ENCODE data around the gene XPR1. TPM values are rescaled to one million over a fixed set of nuclear protein-coding genes. Genes with fewer than 3 reads are reported as not detected.

The XPR1 gene
- total RNA-seq, 1 donor from 2014 or later: 62.6 TPM

DNA sequence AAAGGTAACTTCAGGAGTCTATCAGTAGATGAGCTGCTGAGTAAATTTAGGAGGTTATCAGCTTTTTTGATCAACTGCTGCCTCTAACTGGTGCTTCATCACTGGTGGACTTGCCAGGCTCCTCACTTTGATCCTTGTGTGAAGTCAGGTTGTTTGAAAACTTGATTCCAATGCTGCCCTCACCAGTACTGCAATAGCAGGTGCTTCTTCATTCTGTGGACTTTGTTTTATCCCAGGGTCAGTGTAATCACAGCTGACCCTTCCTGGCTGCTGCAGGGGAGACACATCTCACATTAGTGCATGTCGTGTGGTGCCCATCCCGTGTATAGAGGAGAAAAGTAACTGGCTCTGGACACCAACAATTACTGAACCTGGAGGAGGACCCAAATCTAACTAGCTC lies 260.9 kb downstream of the XPR1 start:
- Mint-ChIP-seq H3K27ac (no peak overlapping the region), H3K27me3 (no peaks in the 10 kb centered on the region), H3K4me1 (ENCODE audit: low read depth) (no peaks in the 10 kb centered on the region), H3K4me3 (ENCODE audit: low read depth) (no peak overlapping the region), H3K36me3 (ENCODE audit: insufficient read depth) (peaks cover 2% of the 10 kb centered on the region), H3K9me3 (ENCODE audit: low read depth) (no peaks in the 10 kb centered on the region)
- DNase-seq (ENCODE audit: low spot score, unreplicated experiment): no peak
- TF ChIP-seq, protein P1, sequence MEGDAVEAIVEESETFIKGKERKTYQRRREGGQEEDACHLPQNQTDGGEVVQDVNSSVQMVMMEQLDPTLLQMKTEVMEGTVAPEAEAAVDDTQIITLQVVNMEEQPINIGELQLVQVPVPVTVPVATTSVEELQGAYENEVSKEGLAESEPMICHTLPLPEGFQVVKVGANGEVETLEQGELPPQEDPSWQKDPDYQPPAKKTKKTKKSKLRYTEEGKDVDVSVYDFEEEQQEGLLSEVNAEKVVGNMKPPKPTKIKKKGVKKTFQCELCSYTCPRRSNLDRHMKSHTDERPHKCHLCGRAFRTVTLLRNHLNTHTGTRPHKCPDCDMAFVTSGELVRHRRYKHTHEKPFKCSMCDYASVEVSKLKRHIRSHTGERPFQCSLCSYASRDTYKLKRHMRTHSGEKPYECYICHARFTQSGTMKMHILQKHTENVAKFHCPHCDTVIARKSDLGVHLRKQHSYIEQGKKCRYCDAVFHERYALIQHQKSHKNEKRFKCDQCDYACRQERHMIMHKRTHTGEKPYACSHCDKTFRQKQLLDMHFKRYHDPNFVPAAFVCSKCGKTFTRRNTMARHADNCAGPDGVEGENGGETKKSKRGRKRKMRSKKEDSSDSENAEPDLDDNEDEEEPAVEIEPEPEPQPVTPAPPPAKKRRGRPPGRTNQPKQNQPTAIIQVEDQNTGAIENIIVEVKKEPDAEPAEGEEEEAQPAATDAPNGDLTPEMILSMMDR (IDR thresholded peaks at IDR 0.05; ENCODE audit: unreplicated experiment): no peak

DNA sequence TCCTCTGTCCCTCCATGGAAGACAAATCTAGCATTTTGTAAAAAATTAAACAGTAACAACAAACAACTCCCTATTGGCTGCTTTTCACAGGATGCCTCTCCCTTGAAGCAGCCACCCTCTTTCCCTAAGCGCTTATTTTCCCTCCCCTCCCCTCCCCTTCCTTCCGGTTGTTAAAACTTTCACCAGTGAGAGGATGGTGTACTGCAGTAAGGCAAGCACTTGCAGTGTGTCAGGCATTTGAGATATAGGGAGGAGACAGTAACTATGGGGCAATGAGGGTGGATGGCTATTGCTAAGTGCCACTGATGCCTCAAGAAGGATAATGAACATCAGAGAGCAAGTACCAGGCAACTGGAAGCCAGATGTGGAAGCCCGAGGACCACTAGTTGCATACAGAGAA lies 261.8 kb downstream of the XPR1 start:
- Mint-ChIP-seq H3K36me3 (ENCODE audit: insufficient read depth) (peaks cover 1% of the 10 kb centered on the region), H3K9me3 (ENCODE audit: low read depth) (no peaks in the 10 kb centered on the region), H3K27ac (no peak overlapping the region), H3K4me3 (ENCODE audit: low read depth) (no peak overlapping the region), H3K27me3 (no peaks in the 10 kb centered on the region), H3K4me1 (ENCODE audit: low read depth) (peaks cover 2% of the 10 kb centered on the region)
- DNase-seq (ENCODE audit: low spot score, unreplicated experiment): no peak
- TF ChIP-seq, protein P1 (IDR thresholded peaks at IDR 0.05; ENCODE audit: unreplicated experiment): no peak

DNA sequence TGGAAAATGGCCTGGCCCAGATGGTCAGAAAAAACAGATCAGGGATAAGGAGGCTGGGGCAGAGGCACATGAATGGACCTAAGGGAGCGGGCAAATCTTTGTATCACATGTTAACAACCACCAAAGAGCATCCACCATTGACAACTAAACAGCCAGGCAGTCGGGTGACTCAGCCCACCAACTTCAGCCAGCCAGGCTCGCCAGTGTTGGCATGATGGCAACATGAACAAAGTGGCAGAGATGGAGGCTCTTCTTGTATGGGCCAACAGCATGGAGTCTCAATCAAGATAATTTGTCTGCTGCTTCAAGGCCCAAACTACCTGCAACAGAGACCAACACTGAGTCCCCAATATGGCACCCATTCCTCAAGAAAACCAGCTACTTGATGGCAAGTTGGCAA lies 264.3 kb downstream of the XPR1 start:
- Mint-ChIP-seq H3K9me3 (ENCODE audit: low read depth) (no peaks in the 10 kb centered on the region), H3K27ac (no peak overlapping the region), H3K4me3 (ENCODE audit: low read depth) (no peak overlapping the region), H3K4me1 (ENCODE audit: low read depth) (peaks cover 2% of the 10 kb centered on the region), H3K36me3 (ENCODE audit: insufficient read depth) (peaks cover 1% of the 10 kb centered on the region), H3K27me3 (peaks cover 3% of the 10 kb centered on the region)
- no peak for DNase-seq (ENCODE audit: low spot score, unreplicated experiment)
- TF ChIP-seq, protein P1 (IDR thresholded peaks at IDR 0.05; ENCODE audit: unreplicated experiment): no peak

DNA sequence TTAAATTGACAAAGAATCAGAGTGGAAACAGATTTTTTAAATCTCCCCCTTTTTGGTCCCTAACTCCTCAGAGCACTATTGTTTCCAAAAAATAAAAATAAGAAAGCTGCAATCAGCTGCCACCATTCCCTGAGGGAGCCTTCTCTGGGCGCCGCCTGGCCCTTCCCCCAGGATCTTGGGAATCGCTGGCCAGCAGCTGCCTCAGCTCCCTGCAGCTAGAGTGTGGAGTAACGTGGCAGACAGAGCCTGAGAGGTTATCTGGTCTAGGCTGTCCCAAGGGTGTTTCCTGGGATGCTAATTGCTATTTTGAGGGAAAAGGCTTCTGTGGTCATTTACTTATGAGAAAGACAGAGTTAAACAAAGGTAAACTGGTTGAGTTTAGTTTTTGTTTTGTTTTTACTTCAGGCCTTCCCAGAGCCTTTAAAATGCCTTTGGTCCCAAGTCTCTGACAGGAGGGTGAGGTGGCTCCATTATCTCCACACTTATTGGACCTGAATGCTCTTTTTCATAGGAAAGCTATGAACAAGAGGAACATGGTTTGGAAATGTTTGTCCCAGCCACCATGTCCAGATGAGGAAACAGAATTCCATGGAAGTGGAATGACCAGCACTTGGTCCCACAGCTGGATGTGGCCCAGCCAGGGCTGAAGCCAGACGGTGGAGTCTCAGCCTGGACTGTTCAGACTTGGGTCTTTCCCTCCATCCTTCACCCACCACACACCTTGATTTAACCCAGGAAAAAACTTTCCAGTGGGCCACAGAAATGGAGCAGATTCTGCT lies 266.8 kb downstream of the XPR1 start:
- Mint-ChIP-seq H3K27ac (no peak overlapping the region), H3K27me3 (peaks cover 8% of the 10 kb centered on the region), H3K4me3 (ENCODE audit: low read depth) (no peak overlapping the region), H3K4me1 (ENCODE audit: low read depth) (peaks cover 2% of the 10 kb centered on the region), H3K36me3 (ENCODE audit: insufficient read depth) (peaks cover 1% of the 10 kb centered on the region), H3K9me3 (ENCODE audit: low read depth) (no peaks in the 10 kb centered on the region)
- TF ChIP-seq, protein P1 (IDR thresholded peaks at IDR 0.05; ENCODE audit: unreplicated experiment): no peak
- no peak for DNase-seq (ENCODE audit: low spot score, unreplicated experiment)

DNA sequence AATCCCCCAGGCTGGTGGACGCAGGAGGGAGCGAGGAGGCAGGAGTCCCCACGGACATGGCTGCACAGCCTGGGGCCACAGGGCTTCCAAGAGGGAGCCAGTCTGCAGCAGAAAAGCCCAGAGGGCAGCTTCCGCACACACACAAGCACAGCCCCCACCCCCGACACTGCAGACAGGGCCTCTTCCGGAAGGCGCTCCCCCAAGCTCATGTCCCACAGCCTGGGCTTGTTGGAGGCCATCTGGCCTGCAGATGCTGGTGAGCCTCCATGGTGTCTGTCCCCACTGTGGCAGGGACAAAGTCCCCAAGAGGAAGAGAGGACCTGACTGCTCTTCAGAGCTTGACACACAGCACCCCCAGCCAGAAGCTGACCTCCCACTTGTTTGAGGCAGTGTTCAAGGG lies 267.4 kb downstream of the XPR1 start:
- H3K9me3 Mint-ChIP-seq (ENCODE audit: low read depth): no peaks in the 10 kb centered on the region
- peaks cover 2% of the 10 kb centered on the region for H3K4me1 Mint-ChIP-seq (ENCODE audit: low read depth)
- no peak overlapping the region for H3K27ac Mint-ChIP-seq

More for the DNA sequence above, 267.4 kb downstream of the XPR1 start:
- Mint-ChIP-seq H3K4me3 (ENCODE audit: low read depth) (no peak overlapping the region), H3K36me3 (ENCODE audit: insufficient read depth) (peaks cover 1% of the 10 kb centered on the region), H3K27me3 (peaks cover 8% of the 10 kb centered on the region)
- no peak for DNase-seq (ENCODE audit: low spot score, unreplicated experiment)
- TF ChIP-seq, protein P1 (IDR thresholded peaks at IDR 0.05; ENCODE audit: unreplicated experiment): no peak
